Dedifferentiated amniotic fluid mesenchymal stem cell (primary cell): ENCODE measurements around the gene ZBTB7A.

ENCODE experiments used
- DNase-seq: peaks from one replicate; pipeline ENCODE4 v3.0.0-alpha.2; 2016; ENCODE audit errors: extremely low spot score

The ZBTB7A gene

GRCh38 chr19:4054441-4055208, 12.1 kb downstream of the ZBTB7A start:
- no peak for DNase-seq

DNA sequence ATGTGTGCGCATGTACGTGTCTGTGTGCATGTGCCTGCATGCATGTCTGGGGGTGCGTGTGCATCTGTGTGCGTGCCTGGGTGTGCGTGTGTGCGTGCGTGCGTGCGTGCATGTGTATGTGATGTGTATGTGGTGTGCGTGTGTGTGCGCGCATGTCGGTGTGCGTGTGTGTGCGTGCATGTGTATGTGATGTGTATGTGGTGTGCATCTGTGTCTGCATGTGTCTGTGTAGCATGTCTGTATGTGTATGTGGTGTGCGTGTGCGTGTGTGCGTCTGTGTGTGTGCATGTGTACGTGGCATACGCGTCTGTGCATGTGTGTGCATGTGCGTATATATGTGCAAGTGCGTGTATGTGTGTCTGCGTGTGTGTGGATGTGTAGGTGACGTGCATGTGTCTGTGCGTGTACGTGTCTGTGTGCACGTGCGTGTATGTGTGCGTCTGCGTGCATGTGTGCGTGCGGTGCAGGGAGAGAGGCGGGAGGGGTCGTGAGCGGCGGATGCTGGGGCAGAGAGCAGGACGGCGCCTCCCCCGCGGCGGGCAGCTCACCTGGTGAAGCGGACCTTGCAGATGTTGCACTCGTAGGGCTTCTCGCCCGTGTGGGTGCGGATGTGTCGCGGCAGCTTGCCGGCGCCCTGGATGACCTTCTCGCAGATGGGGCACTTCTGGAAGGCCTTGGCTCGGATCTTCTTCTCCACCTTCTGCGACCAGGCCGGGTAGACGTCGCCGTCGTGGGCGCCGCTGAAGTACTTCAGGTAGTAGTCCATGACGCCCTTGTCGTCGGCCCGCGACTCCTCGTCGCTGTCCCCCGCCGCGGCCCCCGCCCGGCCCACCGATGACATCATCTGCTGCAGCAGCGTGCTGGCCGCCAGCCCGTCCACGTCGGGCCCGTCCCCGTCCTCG, 13.0 kb downstream of the ZBTB7A start:
- DNase-seq = no peak

DNA sequence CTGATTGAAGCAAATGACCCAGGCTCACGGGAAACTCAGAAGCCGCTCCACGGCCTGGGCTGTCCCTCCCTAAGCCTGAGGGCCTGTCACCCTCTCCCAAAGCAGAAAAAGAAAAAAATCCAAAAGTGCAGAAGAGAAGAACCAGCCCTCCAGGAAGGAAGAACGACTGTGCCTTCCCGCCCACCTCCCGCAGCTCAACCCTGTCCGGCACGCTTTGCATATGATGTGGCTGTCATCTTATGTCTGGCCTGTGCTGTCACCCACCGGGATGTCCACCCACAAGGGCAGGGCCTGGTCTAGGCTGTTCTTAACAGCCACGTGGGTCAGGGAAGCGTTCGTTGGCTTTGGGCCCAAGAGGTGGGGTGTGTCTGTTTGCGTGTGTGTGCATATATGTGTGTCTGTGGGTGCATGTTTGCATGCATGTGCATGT, 13.7 kb downstream of the ZBTB7A start:
- DNase-seq = no peak

- no peak for DNase-seq
Observed at GRCh38 chr19:4052114-4052992, 14.3 kb downstream of the ZBTB7A start.

DNA sequence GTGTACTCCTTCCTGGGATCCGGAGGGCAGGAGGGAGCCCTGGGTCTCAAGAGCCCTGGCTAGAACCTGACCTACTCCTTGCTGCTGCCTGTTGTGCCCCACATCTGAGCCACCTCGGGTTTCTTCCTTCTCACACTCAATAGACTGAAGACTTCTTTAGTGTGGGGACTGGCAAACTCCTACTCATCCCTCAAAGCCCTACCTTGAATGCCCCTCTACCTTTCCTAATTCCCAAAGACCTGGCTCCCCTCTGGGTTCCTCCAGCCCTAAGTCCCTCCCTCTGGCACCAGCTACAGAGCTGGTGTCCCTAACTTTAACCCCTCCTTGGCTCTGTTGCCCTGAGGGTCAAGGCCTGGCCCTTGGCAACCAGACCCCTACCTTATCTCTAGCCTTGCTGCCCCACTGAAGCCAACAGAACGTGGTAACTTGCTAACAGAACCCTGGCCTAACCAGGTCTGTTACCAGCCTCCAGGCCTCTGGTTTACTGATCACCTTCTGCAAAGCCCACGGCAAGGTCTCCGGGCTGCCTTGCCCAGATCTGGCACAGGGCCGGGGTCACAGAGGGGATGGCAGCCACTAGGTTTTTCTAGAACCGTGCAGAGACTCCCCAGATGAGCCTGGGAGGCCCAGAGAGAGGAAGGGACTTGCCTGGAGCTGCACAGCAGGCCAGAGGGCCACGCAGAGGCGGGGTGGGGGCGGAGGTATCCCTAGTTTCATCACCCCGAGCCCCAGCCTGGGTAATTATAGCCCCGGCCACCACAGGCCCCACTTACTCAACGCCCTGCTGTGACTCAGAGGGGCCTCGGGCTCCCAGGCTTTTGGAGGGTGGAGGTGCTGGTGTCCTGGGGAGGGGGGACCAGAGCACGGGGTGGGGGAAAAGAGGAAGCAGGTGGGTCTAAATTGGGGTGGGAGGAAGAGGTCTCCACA, 15.3 kb downstream of the ZBTB7A start:
- no peak for DNase-seq

DNA sequence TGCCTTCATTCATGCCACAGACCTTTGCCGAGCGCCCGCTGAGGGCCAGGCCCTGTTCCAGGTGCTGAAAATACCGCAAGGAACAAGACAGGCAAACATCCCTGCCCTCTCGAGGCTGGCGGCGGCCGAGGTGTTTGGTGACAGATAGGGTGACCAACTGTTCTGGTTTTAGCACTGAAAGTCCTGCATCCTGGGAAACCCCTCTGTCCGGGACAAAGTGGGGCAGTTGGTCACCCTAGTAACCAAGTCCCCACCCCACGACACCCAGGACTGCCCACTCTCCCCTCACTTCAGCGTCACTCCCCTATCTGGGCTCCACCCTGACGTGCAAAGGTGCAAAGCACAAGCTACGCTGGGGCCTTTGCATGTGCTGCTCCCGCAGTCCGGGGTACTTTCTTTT, 17.3 kb downstream of the ZBTB7A start:
- no peak for DNase-seq

GRCh38 chr19:4046946-4047683, 19.6 kb downstream of the ZBTB7A start:
- no peak for DNase-seq

DNA sequence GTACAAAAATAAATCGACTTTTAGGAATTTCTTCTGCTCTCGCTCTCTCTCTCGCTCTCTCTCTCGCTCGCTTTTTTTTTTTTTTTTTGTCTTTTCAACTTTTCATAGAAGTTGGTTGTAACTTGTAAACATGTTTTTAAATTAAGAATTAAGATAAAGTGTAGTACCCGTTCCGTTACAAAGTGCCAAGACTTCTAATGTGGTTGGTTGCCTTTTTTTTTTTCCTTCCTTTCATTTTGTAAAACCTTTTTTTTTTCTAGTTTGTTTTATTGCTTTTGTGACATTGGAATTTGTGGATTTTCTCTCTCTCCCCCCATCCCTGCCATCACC, 20.4 kb downstream of the ZBTB7A start:
- no peak for DNase-seq

GRCh38 chr19:4045597-4046361, 20.9 kb downstream of the ZBTB7A start:
- DNase-seq = no peak

DNA sequence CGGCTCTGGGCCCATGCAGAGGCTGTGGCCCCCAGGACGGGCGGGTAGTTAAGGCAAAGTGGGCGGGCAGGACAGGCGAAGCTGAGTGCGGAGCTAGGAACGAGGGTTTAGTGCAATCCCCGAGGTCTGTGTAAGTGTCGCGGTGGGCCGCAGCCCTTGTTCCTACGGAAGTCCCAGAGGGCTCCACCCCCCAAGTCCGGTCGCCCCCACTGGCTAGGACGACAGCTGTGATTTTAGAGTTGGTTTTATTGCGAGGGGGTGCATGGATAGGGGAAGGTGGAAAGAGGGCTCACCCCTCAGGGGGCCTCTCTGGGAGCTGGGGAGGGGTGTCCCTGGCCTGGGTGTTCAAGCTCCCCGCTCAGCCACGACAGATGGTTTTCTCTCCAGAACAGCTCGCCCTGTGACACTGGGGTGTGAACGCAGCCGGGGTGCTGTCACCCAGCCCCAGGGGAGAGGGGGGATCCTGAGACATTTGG, 21.7 kb downstream of the ZBTB7A start:
- no peak for DNase-seq

GRCh38 chr19:4043966-4044715, 22.6 kb downstream of the ZBTB7A start:
- no peak for DNase-seq

- DNase-seq = no peak
Observed at GRCh38 chr19:4043401-4043800, 23.3 kb downstream of the ZBTB7A start.

DNA sequence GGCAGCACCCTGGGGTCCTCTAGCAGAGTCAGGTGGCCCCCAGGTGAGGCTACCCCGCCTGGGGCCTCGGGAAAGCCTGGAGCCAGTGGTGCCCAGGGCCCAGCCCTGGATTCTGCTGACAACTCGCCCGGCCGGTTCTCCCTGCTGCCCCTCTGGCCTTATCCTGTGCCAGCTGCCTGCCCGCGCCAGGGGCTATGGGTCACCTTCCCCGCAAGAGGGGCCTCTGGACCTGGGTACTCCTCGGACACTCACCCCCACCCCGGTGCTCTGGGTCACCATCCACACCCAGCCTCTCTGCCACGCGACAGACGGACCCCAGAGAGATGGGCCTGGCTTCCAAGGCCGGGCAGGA, 24.0 kb downstream of the ZBTB7A start:
- no peak for DNase-seq

DNA sequence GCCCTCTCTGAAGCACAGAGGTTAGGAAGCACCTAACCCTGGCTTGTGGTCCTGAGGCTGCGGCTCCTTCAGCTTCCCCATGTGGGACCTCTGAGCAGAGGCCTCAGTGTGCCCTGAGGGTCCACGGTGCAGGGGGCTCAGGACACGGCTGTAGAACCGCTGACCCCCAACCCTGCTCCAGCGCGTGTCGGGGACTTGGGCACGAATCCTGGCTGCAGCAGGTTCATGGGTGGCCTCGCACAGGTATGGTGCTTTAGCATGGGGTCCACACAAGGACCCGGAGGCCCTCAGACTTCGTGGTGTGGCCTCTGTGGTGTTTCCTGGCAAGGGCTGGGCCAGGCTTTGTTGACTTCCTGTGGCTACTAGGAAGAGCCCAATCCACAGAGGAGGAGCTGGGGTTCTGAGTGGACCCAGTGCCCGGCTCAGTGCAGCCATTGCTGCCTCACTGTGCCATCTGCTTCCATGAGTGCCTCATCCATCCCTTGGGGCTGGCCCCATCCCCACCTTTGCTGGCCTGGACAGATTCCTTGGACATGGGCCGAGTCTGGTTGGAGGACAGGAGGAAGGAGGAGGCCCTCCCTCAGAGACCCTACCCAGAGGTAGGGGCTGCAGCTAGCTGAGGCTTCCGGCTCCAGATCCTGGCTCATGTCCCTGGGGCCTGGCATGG, 24.5 kb downstream of the ZBTB7A start:
- DNase-seq = no peak

- DNase-seq = no peak
Observed at GRCh38 chr19:4038661-4039423, 27.9 kb downstream of the ZBTB7A start.

GRCh38 chr19:4038057-4038456, 28.6 kb downstream of the ZBTB7A start:
- no peak for DNase-seq

DNA sequence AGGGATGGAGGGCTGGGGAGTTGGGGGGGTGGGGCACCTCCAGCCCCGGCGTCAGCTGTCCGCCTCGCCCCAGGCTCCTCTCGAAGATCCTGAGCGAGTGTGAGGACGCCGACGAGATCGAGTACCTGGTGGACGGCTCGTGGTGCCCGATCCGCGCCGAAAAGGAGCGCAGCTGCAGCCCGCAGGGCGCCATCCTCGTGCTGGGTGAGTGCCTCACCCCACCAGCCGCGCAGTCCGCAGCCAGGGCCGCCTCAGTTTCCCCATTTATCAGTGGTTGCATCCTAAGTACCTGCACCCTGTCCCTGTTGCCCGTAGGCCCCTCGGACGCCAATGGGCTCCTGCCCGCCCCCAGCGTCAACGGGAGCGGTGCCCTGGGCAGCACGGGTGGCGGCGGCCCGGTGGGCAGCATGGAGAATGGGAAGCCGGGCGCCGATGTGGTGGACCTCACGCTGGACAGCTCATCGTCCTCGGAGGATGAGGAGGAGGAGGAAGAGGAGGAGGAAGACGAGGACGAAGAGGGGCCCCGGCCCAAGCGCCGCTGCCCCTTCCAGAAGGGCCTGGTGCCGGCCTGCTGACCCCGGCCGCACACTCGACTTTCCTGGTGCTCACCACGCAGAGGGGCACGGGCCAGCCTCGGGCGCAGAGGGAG, 29.3 kb downstream of the ZBTB7A start:
- no peak for DNase-seq
